Fibroblast of mammary gland (primary cell): ENCODE data around the gene PDIA2.

Experiments
- DNase-seq: peaks from one replicate; pipeline ENCODE4 v3.0.0-alpha.2; 2010; ENCODE audit warnings: low read depth
- H3K4me3 ChIP-seq: 2 replicates; pipeline ENCODE4 v1.5.1; 2011; ENCODE audit warnings: low read depth, mild to moderate bottlenecking, low read length, moderate library complexity; ENCODE audit not compliant: control insufficient read depth
- TF ChIP-seq, protein P1 (sequence below): conservative IDR thresholded peaks from 2 replicates; pipeline ENCODE4 v1.5.1; 2011; ENCODE audit warnings: low read depth, low read length, inconsistent platforms; ENCODE audit not compliant: control insufficient read depth, insufficient read depth

Gene PDIA2, protein sequence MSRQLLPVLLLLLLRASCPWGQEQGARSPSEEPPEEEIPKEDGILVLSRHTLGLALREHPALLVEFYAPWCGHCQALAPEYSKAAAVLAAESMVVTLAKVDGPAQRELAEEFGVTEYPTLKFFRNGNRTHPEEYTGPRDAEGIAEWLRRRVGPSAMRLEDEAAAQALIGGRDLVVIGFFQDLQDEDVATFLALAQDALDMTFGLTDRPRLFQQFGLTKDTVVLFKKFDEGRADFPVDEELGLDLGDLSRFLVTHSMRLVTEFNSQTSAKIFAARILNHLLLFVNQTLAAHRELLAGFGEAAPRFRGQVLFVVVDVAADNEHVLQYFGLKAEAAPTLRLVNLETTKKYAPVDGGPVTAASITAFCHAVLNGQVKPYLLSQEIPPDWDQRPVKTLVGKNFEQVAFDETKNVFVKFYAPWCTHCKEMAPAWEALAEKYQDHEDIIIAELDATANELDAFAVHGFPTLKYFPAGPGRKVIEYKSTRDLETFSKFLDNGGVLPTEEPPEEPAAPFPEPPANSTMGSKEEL

DNA sequence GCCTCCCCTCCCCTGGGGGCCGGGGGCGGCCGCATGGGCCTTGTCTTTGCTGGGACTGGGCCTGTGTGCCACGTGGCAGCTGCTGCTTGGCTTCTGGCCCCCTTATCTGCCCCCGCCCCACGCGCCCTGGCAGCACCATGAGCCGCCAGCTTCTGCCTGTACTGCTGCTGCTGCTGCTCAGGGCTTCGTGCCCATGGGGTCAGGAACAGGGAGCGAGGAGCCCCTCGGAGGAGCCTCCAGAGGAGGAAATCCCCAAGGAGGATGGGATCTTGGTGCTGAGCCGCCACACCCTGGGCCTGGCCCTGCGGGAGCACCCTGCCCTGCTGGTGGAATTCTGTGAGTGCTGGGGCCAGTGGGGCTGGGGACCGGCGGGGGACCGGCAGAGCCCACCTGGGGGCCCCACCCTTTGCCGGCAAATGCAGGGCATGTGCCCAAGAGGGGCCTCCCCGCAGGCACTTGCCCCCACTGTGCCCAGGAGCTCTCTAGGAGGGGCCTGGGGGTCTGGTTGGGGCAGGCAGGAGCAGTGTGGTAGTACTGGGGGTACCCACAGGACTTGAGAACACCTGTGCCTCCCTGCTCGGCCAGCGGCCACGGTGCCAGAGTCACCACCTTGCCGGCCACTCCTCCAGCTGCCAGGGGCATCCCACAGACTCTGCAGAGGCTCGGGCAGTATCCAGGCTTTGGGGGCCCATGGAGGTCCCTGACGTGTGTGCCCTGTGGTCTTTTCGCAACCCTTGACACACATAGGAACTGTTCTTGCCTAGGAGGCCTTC, at the start of gene PDIA2:
PDIA2 (plus strand) TSS at position 132 of the 773 bp plus-strand sequence; CDS start at position 138, 6 bp downstream.
- TF ChIP-seq, protein P1, sequence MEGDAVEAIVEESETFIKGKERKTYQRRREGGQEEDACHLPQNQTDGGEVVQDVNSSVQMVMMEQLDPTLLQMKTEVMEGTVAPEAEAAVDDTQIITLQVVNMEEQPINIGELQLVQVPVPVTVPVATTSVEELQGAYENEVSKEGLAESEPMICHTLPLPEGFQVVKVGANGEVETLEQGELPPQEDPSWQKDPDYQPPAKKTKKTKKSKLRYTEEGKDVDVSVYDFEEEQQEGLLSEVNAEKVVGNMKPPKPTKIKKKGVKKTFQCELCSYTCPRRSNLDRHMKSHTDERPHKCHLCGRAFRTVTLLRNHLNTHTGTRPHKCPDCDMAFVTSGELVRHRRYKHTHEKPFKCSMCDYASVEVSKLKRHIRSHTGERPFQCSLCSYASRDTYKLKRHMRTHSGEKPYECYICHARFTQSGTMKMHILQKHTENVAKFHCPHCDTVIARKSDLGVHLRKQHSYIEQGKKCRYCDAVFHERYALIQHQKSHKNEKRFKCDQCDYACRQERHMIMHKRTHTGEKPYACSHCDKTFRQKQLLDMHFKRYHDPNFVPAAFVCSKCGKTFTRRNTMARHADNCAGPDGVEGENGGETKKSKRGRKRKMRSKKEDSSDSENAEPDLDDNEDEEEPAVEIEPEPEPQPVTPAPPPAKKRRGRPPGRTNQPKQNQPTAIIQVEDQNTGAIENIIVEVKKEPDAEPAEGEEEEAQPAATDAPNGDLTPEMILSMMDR, result no peak
- no peak for DNase-seq
- H3K4me3 ChIP-seq, result no peak within 1 kb of the TSS

DNA sequence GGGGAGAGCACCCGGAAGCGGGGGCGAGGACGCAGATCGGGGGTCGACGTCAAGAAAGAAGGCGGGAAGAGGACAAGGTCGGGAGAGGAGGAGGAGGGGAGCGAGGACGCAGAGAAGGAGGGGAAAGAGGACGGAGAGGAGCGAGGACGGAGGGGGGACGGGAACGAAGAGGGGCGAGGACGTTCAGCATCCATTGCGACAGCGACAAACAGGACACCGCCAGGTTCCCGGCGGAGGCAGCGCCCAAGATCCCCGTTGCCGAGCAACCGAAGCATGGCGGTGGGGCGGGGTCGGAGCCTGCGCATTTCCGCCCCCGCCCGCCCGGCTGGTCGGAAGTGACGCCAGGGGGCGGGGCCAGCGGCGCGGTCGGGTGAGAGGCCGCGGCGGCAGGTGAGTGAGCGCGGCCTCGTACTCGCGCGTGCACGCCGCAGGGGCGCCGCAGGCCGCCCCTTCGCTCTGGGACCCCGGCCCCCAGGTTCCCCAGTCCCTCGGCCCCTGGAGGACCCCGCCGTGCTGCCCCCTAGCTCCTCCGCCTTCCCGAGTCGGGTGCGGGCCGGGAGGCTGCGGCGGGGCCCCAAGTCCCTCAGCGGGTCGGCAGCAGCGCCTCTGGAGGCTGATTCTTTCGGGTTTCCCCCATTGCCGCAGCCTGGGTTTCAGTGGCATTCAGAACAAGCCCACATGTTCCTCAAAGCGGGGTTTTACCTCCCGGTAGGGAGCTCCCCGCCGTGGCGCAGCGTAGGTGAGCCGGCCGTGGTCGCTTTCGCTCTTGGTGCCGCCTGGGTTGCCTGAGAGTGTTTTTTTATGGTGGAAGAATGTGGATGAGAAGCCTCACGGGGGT, 48.3 kb upstream of the PDIA2 start, which contains the start of gene FAM234A:
FAM234A (plus strand) TSS at position 354 of the 838 bp plus-strand sequence. CDS start 19,593 bp downstream, outside the sequence.
- TF ChIP-seq, protein P1, result peak; percentile 15
- DNase-seq, result peak; percentile 32
- H3K4me3 ChIP-seq, result peak within 1 kb of the TSS; percentile 92

DNA sequence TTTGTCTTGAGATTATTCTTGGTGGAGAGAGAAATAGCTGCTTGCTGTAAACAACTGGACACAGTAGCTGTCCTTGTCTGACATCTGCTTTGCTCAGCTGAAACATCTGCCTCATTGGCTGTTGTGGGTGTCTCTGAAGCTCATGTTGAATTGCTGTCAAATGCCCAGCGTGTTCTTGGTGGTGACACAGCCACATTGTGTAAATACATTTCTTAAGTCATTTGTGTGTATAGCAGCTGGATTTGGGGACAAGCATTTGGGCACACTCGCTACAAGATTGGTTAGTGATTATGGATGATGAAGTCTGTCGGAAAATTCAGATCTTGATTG, 43.1 kb upstream of the PDIA2 start:
- TF ChIP-seq, protein P1, result no peak
- H3K4me3 ChIP-seq, result no peak overlapping the region
- peak; percentile 39 for DNase-seq

DNA sequence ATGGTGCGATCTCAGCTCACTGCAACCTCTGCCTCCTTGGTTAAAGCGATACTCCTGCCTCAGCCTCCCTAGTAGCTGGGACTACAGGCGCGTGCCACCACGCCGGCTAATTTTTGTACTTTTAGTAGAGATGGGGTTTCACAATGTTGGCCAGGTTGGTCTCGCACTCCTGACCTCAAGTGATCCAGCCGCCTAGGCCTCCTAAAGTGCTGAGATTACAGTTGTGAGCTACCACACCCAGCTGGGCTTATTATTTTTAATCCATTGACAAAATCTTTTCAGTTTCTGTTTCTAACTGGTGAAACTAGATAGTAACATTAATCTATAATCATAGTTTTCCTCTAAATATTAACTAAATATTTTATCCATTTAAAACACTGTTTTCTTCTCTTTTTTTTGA, 42.4 kb upstream of the PDIA2 start:
- no peak overlapping the region for H3K4me3 ChIP-seq
- no peak for DNase-seq
- TF ChIP-seq, protein P1, result no peak

DNA sequence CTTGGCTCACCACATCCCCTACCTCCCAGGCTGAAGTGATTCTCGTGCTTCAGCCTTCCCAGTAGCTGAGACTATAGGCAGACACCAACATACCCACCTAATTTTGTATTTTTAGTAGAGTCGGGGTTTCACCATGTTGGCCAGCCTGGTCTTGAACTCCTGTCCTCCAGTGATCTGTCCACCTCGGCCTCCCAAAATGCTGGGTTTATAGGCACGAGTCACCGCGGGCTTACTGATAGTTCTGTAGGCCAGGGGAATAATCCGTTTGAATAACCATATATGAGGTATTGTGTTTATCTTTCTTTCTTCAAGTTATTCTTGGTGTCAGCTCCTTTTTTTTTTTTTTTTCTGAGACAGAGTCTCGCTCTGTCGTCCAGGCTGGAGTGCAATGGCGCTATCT, 40.7 kb upstream of the PDIA2 start:
- no peak overlapping the region for H3K4me3 ChIP-seq
- TF ChIP-seq, protein P1, result no peak
- no peak for DNase-seq

DNA sequence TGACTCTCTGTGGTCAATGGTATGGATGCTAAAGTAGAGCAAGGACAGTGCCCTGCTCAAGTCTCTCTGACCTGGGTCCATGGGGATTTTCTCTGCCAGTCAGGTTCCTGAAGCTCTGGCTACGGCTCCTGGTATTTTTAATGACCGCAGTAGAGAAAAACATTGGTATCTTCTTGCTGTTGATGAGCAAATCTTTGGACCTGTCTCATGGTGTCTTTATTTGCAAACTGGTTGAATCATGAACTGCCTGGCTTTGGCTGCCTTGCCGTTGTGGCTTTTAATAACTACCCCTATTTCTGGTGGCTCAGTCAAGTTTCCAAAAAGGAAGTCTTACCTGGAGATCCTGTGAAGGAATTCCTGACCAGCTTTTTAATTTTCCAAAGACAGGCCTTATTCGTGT, 39.6 kb upstream of the PDIA2 start:
- TF ChIP-seq, protein P1, result no peak
- DNase-seq, result peak; percentile 33
- no peak overlapping the region for H3K4me3 ChIP-seq
